H1 (cell line): ENCODE results near the gene ARFRP1. TPM values are rescaled to one million over a fixed set of nuclear protein-coding genes. Genes with fewer than 3 reads are reported as not detected.

Experiments
- CTCF ChIA-PET: fragments of 300-600 bp; sonication (Branson Sonifier 250); formaldehyde crosslinking; loops from one replicate; lab custom pipeline; 2021; ENCODE audit not compliant: partially characterized antibody; lab: Charles Lee
- POLR2A ChIA-PET: fragments of 300-600 bp; sonication (Branson Sonifier 250); formaldehyde crosslinking; loops from one replicate; lab custom pipeline; 2021; ENCODE audit warnings: inconsistent platforms; ENCODE audit not compliant: partially characterized antibody; lab: Charles Lee
- DNase-seq, 2 experiments: peaks; one replicate each; pipeline versions ENCODE4 v3.0.0 to v3.0.0-alpha.2; 2010 to 2022; ENCODE audit warnings: low spot score in 2 of 2, low read depth in 1 of 2, mixed read lengths in 1 of 2
- FAIRE-seq: peaks from 2 replicates; lab custom pipeline; 2011; peaks lifted over from hg19 to GRCh38; lab: Jason Lieb, UNC
- H2AFZ ChIP-seq: 2 replicates; pipeline ENCODE4 v1.8.1; 2012; ENCODE audit warnings: low read length, inconsistent platforms
- H2AK5ac ChIP-seq: 2 replicates; pipeline ENCODE4 v1.6.1; 2013; ENCODE audit warnings: low read depth, low read length
- H2BK120ac ChIP-seq: replicated peaks from 2 replicates; pipeline ENCODE3; 2013; ENCODE audit warnings: low read depth, low read length, inconsistent platforms
- H2BK12ac ChIP-seq: 2 replicates; pipeline ENCODE4 v1.6.1; 2013; ENCODE audit warnings: low read depth, low read length
- H2BK15ac ChIP-seq: 2 replicates; pipeline ENCODE4 v1.6.1; 2013; ENCODE audit warnings: low read length
- H2BK20ac ChIP-seq: 2 replicates; pipeline ENCODE4 v1.6.1; 2013; ENCODE audit warnings: low read length
- H2BK5ac ChIP-seq: 2 replicates; pipeline ENCODE4 v1.6.1; 2013; ENCODE audit warnings: low read depth, low read length
- H3K14ac ChIP-seq: 2 replicates; pipeline ENCODE4 v1.6.1; 2013; ENCODE audit warnings: inconsistent platforms; ENCODE audit not compliant: insufficient read length
- H3K18ac ChIP-seq: 2 replicates; pipeline ENCODE4 v1.6.1; 2013; ENCODE audit warnings: low read length; ENCODE audit errors: extremely low read depth
- H3K23ac ChIP-seq: 2 replicates; pipeline ENCODE4 v1.6.1; 2013; ENCODE audit warnings: inconsistent platforms; ENCODE audit not compliant: insufficient read length
- H3K23me2 ChIP-seq: 2 replicates; pipeline ENCODE4 v1.6.1; 2013; ENCODE audit warnings: low read depth, low read length
- H3K27ac ChIP-seq: 2 replicates; pipeline ENCODE4 v1.6.1; 2011; ENCODE audit warnings: low read depth, low read length, inconsistent platforms
- H3K27me3 ChIP-seq, 4 experiments: replicated peaks in 1 of 4; 1 replicate in 1 of 4; 2 replicates in 3 of 4; pipeline versions ENCODE4 v1.6.1 to v1.8.1; 2011 to 2013; ENCODE audit warnings: low read length in 3 of 4, mild to moderate bottlenecking in 3 of 4, inconsistent platforms in 2 of 4, mixed read lengths in 2 of 4, moderate library complexity in 1 of 4; ENCODE audit not compliant: control insufficient read depth in 3 of 4, insufficient read depth in 3 of 4; ENCODE audit errors: extremely low read depth in 1 of 4
- H3K36me3 ChIP-seq, 4 experiments: 2 replicates each; pipeline versions ENCODE4 v1.6.1 to v1.8.1; 2011 to 2013; ENCODE audit warnings: mild to moderate bottlenecking in 4 of 4, low read length in 3 of 4, moderate library complexity in 2 of 4, control low read depth in 1 of 4, inconsistent platforms in 1 of 4; ENCODE audit not compliant: insufficient read depth in 4 of 4, control insufficient read depth in 2 of 4
- H3K4ac ChIP-seq: replicated peaks from 2 replicates; pipeline ENCODE3; 2013; ENCODE audit warnings: low read length, low read depth, mixed read lengths, inconsistent platforms; ENCODE audit not compliant: insufficient read length
- H3K4me1 ChIP-seq, 4 experiments: replicated peaks in 1 of 4; 1 replicate in 1 of 4; 2 replicates in 3 of 4; pipeline versions ENCODE4 v1.6.1 to v1.8.1; 2011 to 2013; ENCODE audit warnings: low read length in 3 of 4, inconsistent platforms in 2 of 4, mixed read lengths in 1 of 4; ENCODE audit not compliant: insufficient read depth in 4 of 4, control insufficient read depth in 3 of 4
- H3K4me2 ChIP-seq, 2 experiments: 2 replicates each; pipeline versions ENCODE4 v1.6.1 to v1.8.1; 2011 to 2013; ENCODE audit warnings: low read depth in 2 of 2, low read length in 2 of 2, control low read depth in 1 of 2, inconsistent platforms in 1 of 2, mild to moderate bottlenecking in 1 of 2; ENCODE audit not compliant: insufficient read depth in 1 of 2
- H3K4me3 ChIP-seq, 4 experiments: fragments of 200-600, 300-600 bp in 1 of 4; sonication (generic), shearing (Covaris generic), sonication (Bioruptor Twin) in 1 of 4; 2 replicates each; pipeline versions ENCODE4 v1.5.1 to v1.8.1; 2011 to 2016; ENCODE audit warnings: low read length in 4 of 4, low read depth in 3 of 4, control low read depth in 2 of 4, inconsistent platforms in 2 of 4, mild to moderate bottlenecking in 2 of 4, mixed read lengths in 1 of 4, moderate library complexity in 1 of 4; ENCODE audit not compliant: insufficient read depth in 2 of 4; ENCODE audit errors: extremely low read depth in 1 of 4
- H3K56ac ChIP-seq: replicated peaks from 2 replicates; pipeline ENCODE3; 2013; ENCODE audit warnings: low read depth, mild to moderate bottlenecking, mixed read lengths, low read length, inconsistent platforms; ENCODE audit not compliant: insufficient read length
- H3K79me1 ChIP-seq: 2 replicates; pipeline ENCODE4 v1.6.1; 2013; ENCODE audit warnings: low read depth, low read length, control low read depth
- H3K79me2 ChIP-seq, 2 experiments: 2 replicates each; pipeline versions ENCODE4 v1.6.1 to v1.8.1; 2012 to 2013; ENCODE audit warnings: low read length in 2 of 2, mild to moderate bottlenecking in 2 of 2, inconsistent platforms in 1 of 2; ENCODE audit not compliant: insufficient read depth in 2 of 2, control insufficient read depth in 1 of 2
- H3K9ac ChIP-seq, 4 experiments: replicated peaks in 1 of 4; 1 replicate in 1 of 4; 2 replicates in 3 of 4; pipeline versions ENCODE4 v1.6.1 to v1.8.1; 2011 to 2013; ENCODE audit warnings: low read depth in 3 of 4, low read length in 3 of 4, control low read depth in 2 of 4, mild to moderate bottlenecking in 2 of 4, moderate library complexity in 2 of 4, inconsistent platforms in 1 of 4; ENCODE audit errors: extremely low read depth in 1 of 4
- H3K9me3 ChIP-seq, 2 experiments: 2 replicates each; pipeline versions ENCODE4 v1.6.1 to v1.8.1; 2012 to 2013; ENCODE audit warnings: mild to moderate bottlenecking in 2 of 2, moderate library complexity in 2 of 2, control low read depth in 1 of 2, inconsistent platforms in 1 of 2, low read depth in 1 of 2, low read length in 1 of 2, mixed read lengths in 1 of 2; ENCODE audit not compliant: insufficient read depth in 2 of 2
- H4K20me1 ChIP-seq, 2 experiments: replicated peaks in 1 of 2; 2 replicates each; pipeline versions ENCODE3 to v1.8.1; 2011 to 2013; ENCODE audit warnings: inconsistent platforms in 2 of 2, low read length in 2 of 2, mild to moderate bottlenecking in 1 of 2; ENCODE audit not compliant: insufficient read depth in 2 of 2, control insufficient read depth in 1 of 2
- H4K5ac ChIP-seq: 2 replicates; pipeline ENCODE4 v1.6.1; 2013; ENCODE audit warnings: low read length, low read depth, mixed read lengths, inconsistent platforms; ENCODE audit not compliant: insufficient read length
- H4K8ac ChIP-seq: 2 replicates; pipeline ENCODE4 v1.8.0; 2013; ENCODE audit warnings: mild to moderate bottlenecking, moderate library complexity, low read length, inconsistent platforms; ENCODE audit not compliant: insufficient read depth; ENCODE audit errors: extremely low read depth
- H4K91ac ChIP-seq: replicated peaks from 2 replicates; pipeline ENCODE3; 2013; ENCODE audit warnings: low read length, mixed read lengths, inconsistent platforms; ENCODE audit not compliant: insufficient read length
- ATF2 ChIP-seq: IDR thresholded peaks from 2 replicates; pipeline ENCODE4 v1.6.1; 2012; ENCODE audit warnings: low read length, inconsistent platforms
- ATF3 ChIP-seq: IDR thresholded peaks from 2 replicates; pipeline ENCODE4 v1.6.1; 2011; ENCODE audit warnings: low read depth, mild to moderate bottlenecking, low read length; ENCODE audit not compliant: insufficient read depth
- CHD1 ChIP-seq: IDR thresholded peaks from 2 replicates; pipeline ENCODE4 v1.6.1; 2012; ENCODE audit warnings: low read depth, low read length, improper control_type of control experiment
- GABPA ChIP-seq: IDR thresholded peaks from 2 replicates; pipeline ENCODE4 v1.6.1; 2011; ENCODE audit warnings: mild to moderate bottlenecking, low read length, moderate library complexity, borderline replicate concordance; ENCODE audit not compliant: insufficient read depth
- HDAC6 ChIP-seq: IDR thresholded peaks from one replicate; pipeline ENCODE4 v1.7.1; 2012; ENCODE audit warnings: low read depth, mild to moderate bottlenecking, inconsistent platforms, low read length, moderate library complexity
- RBBP5 ChIP-seq: IDR thresholded peaks from 2 replicates; pipeline ENCODE4 v1.7.1; 2012; ENCODE audit warnings: low read depth, mild to moderate bottlenecking, inconsistent platforms, low read length, moderate library complexity, borderline replicate concordance
- RNF2 ChIP-seq: fragments of 200-900, 300-1000 bp; sonication (generic); IDR thresholded peaks from 2 replicates; pipeline ENCODE4 v1.7.1; 2016; ENCODE audit warnings: borderline replicate concordance, low read depth, mild to moderate bottlenecking, antibody characterized with exemption, low read length; ENCODE audit not compliant: poor library complexity, severe bottlenecking; ENCODE audit errors: missing control alignments
- SAP30 ChIP-seq: fragments of 300-600 bp; sonication (generic); IDR thresholded peaks from 2 replicates; pipeline ENCODE4 v1.7.1; 2012; ENCODE audit warnings: low read length, moderate library complexity, mild to moderate bottlenecking, inconsistent platforms; ENCODE audit not compliant: insufficient read depth, insufficient replicate concordance
- SP2 ChIP-seq: IDR thresholded peaks from 2 replicates; pipeline ENCODE4 v1.6.1; 2012; ENCODE audit warnings: mild to moderate bottlenecking, low read length, inconsistent platforms
- TAF1 ChIP-seq: IDR thresholded peaks from 2 replicates; pipeline ENCODE4 v1.6.1; 2011; ENCODE audit warnings: mild to moderate bottlenecking, low read depth, low read length
- ZNF274 ChIP-seq: IDR thresholded peaks from 2 replicates; pipeline ENCODE4 v1.7.0; 2012; ENCODE audit warnings: low read length, borderline replicate concordance; ENCODE audit errors: extremely low read depth
- WGBS, 2 experiments: shearing (Covaris generic) in 1 of 2; methylation state at CpG; one replicate each; pipeline versions ENCODE4 v1.1.6 to v1.1.7; 2013 to 2015; ENCODE audit warnings: low lambda C conversion rate in 2 of 2, mixed read lengths in 2 of 2, inconsistent platforms in 1 of 2, low coverage in 1 of 2, missing lambda C conversion rate in 1 of 2; ENCODE audit not compliant: insufficient replicate concordance in 2 of 2, insufficient coverage in 1 of 2, insufficient read length in 1 of 2; ENCODE audit errors: extremely low coverage in 1 of 2, missing lambda C conversion rate in 1 of 2; 5-methylcytosine and 5-hydroxymethylcytosine counted together
- polyA plus RNA-seq, 7 experiments: library from polyadenylated mRNA; depleted of rRNA in 3 of 7; stranded (reverse) in 5 of 7; unstranded in 2 of 7; fragments of >200 nt in 5 of 7; fragments of 200-250 nt in 2 of 7; gene quantifications; 1 replicate in 5 of 7; 2 replicates in 1 of 7; 4 replicates in 1 of 7; pipeline versions ENCODE4 v1.2.1 to v1.2.3, GENCODE V29; 2011 to 2013; ENCODE audit warnings: missing spikeins in 2 of 7, mixed read lengths in 2 of 7
- total RNA-seq: library from RNA; stranded (reverse); fragmentation: NEBNext Ultra II Directional; extraction: Animal tissue kit (Norgen Biotek cat#: 25700); gene quantifications from 2 replicates; pipeline ENCODE4 v1.2.1, GENCODE V29; 2021

The ARFRP1 gene
- total and polyA plus RNA-seq, 2 of the 8 experiments (the other 6 are each of a cell fraction or from before 2014, with no cell fraction given) = 12.9 to 22.9 TPM

- H3K79me1 ChIP-seq = peaks cover 18% of the 10 kb centered on the region
- H3K27me3 ChIP-seq = no peaks in the 10 kb centered on the region
- ChIA-PET POLR2A (interaction anchor here (2.7 kb wide), 1 partner anchor 24 kb away, joined by 6 read pairs; the partner anchor contains the start of genes ARFRP1 and ZGPAT), CTCF (no interaction called here)
- H2BK20ac ChIP-seq = no peak overlapping the region
- H2BK120ac ChIP-seq = no peak overlapping the region
- no peak overlapping the region for H4K5ac ChIP-seq
- FAIRE-seq = no peak
- H2BK12ac ChIP-seq = no peak overlapping the region
- no peak overlapping the region for H3K4me2 ChIP-seq
- no peak overlapping the region for H3K27ac ChIP-seq
- H3K18ac ChIP-seq = no peak overlapping the region
- no peak overlapping the region for H2BK5ac ChIP-seq
- no peak overlapping the region for H3K9ac ChIP-seq
- H3K79me2 ChIP-seq = peaks cover 0 to 8% of the 10 kb centered on the region in 2 experiments; a peak in 1 of 4 replicates
- no peak overlapping the region for H2BK15ac ChIP-seq
- H3K14ac ChIP-seq = no peak overlapping the region
- peaks cover 5 to 43% of the 10 kb centered on the region in 2 experiments for H4K20me1 ChIP-seq
- WGBS, 2 experiments = 81% methylated on average over 5 of the region's 5 CpGs; no CpG with 5 or more reads in 1 of the 2 experiments
- H3K9me3 ChIP-seq = peaks cover 0 to 4% of the 10 kb centered on the region in 2 experiments; a peak in 2 of 4 replicates
- H3K4ac ChIP-seq = no peak overlapping the region
- H3K36me3 ChIP-seq = peaks cover 0 to 14% (median 7%) of the 10 kb centered on the region in 4 experiments; a peak in 5 of 8 replicates
- no peak for DNase-seq
- H3K4me1 ChIP-seq = no peaks in the 10 kb centered on the region
- H3K56ac ChIP-seq = no peak overlapping the region
- H4K8ac ChIP-seq = no peak overlapping the region
- no peak overlapping the region for H3K4me3 ChIP-seq
- no peak overlapping the region for H2AFZ ChIP-seq
- no peak overlapping the region for H4K91ac ChIP-seq
- peak overlapping the region; percentile 52 for H3K23ac ChIP-seq
- no peak overlapping the region for H2AK5ac ChIP-seq
- H3K23me2 ChIP-seq = peaks cover 3% of the 10 kb centered on the region; the same call in 1 of the 2 replicates
- TF ChIP-seq TAF1 (no peak), HDAC6 (no peak), CHD1 (no peak), RBBP5 (no peak), RNF2 (no peak), SAP30 (no peak), ZNF274 (no peak), SP2 (no peak), ATF3 (no peak), ATF2 (no peak), GABPA (no peak)
These were observed 23.6 kb upstream of the ARFRP1 start for GRCh38 chr20:63731410-63731809.
